Stimulated activated CD8-positive, alpha-beta memory T cell treated with anti-CD3 and anti-CD28 coated beads, Interleukin-7, amount 100 ng/mL, for 1 hour (primary cell): ENCODE measurements around the gene DNAJC30.

Experiments used
- DNase-seq, 2 donors: peaks; one replicate each; pipeline ENCODE4 v3.0.0-alpha.2; 2020; ENCODE audit warnings: low read depth in 2 of 2

DNAJC30 gene

DNA sequence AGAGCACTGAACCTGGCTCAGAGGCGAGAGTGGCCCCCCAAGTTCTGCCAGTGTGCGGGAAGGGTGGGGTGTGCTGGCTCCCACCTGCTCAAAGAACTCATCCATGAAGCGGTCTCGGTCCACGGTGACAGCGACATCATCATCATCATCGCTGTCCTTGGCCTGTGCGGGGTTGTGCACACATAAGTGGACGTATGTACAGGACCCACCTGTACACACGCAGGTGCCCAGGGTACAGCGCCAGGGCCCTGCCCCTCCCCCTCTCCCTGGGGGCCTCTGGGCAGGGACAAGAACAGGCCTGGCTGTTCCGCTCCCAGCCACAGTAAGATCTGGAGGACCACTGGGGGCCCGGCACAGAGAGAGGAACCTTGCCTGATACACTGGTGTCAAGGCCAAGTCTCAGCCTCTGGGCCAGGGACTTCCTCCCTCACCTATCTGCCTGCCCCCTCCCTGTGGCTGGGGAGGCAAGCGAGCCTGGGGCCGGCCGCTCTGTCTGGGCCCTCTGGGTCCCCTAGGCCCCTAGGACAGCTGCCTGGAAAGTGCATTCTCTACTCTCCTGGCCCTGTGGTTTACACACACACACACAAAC is 25.8 kb upstream of the DNAJC30 start:
- no peak for DNase-seq

DNA sequence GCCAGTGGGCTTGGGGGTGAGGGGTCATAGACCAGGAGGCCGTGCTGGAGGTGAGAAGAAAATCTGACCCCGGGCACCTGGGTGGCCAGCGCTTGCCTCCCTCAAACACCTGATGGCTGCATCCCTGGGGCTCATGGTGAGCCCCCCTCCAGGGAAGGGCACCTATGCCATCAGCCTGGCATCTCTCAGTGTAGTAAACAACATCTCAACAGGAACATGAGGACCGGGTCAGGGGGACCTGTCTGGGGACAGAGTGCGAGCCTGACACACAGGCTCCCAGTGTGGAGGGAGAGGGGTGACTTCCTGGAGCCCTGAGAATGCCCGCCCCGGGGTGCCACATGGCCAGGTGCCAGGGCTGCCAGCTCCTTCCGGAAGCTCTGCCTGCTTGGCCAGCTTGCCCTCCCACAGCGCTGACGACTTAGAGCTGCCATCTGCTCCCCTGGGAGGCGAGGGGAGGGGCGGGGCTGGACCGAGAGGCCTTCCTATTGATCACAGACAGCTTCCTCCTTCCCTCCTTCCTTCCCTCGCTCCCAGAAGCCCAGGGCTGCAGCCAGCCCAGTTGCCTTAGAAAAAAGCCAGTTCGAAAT is 23.9 kb upstream of the DNAJC30 start:
- no peak for DNase-seq

DNA sequence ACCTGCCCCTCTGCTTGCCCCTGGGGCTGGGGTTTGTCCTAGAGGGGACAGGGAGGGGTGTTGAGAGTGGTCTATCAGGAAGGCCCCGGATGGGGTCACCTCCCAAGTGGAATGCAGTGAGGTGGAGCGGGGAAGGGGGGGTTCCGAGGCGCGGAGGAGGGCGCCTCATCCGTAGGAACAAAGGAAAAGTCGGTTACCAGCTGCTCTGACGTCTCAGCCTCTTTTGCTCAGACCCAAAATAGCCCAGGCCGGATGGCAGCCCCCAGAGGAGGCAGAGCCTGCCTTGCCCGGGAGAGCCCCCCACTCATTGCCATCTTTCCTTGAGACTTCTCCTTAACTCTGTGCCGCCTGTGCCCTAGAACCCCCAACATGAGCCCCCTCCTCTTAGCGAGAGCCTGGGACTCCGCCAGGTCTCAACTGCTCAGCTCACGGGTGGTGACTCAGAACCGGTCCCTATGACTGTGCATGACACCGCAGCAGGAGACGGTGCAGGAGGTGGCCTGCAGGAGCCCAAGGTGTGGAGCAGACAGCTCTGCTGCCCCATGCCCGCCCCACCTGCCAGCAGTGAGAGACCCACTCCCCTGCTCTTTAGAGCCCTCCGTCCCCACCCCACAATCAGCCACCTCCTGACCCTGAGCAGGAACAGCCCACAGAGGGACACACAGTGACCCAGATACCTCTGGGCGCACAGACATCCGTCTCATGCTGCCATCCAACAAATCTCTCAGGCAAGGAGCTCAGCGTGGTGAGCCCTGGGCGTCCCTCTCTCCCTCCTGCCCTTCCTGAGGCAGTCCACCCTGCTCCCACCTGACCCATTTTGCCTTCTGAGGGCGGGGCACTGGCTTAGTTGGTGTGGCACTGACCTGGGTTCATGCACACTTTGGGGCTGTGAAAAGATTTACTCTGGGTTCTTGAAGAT is 23.1 kb upstream of the DNAJC30 start:
- DNase-seq: no peak

DNA sequence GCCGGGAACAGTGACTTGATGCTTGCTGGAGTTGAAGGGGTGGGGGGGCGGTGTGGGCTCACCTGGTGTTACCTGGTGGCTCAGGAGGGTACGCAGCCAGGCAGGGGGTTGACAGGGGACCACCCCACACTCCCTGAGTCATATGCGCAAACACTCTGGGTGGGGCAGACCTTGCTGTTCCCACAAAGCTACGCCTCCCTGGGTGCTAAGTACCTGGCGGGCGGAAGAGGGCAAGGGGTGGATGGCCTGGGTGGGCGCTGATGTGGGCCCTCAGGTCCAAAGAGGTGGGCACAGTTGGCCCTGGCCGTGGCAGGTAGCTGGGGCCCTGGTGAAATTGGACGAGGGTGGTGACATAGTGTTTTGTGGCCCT is 22.3 kb upstream of the DNAJC30 start:
- DNase-seq: no peak

DNA sequence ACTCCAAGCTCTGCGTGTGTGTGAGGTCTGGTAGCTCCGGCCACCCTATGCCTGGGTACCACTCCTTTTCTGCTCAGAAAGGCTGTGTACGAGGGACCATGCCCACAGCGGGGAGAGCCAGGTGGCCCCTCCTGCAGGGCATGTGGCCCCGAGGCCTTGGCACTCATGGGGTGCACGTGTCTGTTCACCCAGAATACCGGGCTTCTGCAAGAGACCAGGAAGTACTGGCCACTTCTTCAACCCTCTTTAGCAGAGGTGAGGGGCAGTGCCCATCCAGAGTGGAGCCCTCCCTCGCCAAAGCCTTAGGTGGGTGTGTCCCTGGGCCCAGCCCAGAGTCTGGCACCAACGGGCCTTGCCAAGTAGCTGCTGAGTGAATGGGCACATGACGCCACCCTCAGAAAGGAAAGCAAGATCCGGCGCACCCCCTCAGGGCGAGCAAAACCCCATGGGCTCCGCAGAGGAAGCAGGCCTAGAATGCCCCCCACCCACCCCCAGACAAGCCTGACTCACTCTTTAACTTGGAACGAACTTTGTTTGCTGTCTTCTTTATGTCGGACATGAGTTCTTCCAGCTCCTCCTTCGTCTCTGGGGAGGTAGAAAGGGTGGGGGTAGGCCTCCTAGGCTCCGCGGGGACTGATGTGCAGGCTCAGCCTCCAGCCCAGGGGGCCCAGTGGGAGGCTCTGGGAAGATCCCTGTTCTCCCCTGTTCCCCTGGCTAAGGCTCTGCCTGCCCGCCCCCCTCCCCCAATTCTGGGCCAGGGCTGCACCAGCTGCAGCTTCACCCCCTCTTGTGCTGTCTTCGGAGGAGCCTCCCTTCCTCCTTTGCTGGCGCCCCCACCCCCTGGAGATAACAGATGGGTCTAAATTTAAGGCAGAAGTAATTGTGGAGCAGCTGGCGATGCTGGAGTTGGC is 21.6 kb upstream of the DNAJC30 start:
- DNase-seq: no peak

DNA sequence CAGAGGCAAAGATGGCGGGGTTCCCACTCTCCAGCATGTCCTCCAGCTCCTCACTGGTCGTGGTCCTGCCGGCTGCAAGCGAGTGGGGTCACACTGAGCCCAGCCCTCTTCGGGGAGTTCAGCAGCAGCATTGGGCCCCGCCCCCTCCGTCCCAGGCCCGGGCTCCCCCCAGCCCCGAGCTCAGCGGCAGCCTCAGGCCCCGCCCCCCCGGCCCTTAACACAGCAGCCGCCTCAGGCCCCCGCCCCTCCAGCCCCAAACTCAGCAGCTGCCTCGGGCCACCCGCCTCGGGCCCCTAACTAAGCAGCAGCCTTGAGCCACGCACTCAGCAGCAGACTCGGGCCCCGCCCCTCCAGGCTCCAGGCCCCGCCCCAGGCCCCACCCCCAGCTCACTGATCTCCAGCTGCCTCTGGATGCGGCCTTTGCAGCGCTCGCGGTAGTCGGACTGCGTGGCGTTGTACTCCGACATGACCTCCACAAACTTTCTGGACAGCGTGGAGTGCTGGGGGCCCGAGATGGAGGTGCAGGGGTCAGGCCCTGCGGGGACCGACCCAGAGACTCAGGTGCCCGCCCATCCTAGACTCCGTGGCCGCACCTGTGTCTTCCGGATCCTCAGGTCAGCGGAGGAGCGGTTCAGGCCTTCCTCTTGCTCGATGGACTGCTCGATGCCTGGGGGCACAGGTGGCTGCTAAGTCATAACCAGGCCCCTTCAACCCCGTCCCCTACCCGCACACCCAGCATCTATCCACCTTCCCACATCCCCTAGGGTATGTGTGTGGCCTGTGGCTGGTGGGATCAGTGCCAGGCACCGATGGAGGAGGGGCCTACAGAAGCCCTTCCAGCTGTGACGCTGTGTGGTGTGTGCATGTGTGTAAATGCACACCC is 20.7 kb upstream of the DNAJC30 start:
- DNase-seq: no peak

DNA sequence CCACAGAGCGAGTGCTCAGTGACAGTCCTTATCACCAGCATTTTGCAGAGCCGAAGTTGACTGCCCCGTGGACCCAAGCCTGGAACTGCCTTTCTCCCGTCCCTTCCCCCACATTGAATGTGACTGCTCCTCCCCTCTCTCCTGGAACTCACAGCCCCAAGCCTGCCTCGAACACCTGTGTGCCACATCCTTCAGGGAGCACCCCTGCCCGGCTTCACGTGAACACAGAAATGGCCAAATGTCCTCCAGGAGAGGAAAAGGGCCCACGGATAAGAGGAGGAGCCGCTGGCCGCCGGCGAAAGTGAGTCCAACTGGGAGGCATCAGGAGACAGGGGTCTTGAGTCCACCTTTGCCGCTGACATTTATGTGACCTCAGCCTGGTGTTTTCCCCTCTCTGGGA is 20.0 kb upstream of the DNAJC30 start:
- DNase-seq: no peak

DNA sequence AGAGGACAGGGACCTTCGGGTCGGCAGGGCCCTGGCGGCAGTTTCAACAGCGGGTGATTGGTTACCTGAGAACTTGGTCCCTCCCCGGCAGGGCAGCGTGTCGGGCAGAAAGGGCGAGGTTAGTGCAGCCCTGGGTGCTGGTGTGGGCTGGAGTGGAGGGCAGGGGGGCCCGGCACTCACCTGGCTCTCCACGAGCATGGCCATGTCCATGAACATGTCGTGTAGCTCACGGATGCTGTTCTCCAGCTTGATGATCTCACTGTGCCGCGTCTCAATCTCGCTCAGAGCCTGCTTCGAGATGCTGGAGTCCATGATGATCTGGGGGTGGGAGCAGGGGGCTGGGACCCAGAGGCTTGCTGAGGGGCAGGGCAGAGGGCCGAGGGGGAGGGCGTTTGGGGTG is 19.4 kb upstream of the DNAJC30 start:
- DNase-seq: no peak

DNA sequence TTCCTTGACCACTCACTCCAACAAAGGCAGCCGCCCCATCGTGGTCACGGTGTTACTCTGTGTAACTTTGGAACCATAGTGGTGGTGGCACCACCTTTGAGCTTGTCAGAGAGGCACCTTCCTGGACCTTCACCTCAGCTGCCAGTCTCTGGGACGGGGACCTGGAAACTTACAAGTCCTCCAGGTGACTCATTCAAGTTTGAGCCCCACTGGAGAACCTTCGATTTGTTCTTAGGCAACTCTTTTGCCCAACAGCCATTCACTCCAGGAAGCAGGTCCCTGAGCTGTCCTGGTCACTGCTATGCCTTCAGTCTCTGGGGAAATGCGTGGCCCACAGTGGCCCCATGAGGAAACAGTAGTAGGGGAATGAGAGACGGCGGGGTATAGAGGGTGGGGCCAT is 19.0 kb upstream of the DNAJC30 start:
- DNase-seq: no peak

DNA sequence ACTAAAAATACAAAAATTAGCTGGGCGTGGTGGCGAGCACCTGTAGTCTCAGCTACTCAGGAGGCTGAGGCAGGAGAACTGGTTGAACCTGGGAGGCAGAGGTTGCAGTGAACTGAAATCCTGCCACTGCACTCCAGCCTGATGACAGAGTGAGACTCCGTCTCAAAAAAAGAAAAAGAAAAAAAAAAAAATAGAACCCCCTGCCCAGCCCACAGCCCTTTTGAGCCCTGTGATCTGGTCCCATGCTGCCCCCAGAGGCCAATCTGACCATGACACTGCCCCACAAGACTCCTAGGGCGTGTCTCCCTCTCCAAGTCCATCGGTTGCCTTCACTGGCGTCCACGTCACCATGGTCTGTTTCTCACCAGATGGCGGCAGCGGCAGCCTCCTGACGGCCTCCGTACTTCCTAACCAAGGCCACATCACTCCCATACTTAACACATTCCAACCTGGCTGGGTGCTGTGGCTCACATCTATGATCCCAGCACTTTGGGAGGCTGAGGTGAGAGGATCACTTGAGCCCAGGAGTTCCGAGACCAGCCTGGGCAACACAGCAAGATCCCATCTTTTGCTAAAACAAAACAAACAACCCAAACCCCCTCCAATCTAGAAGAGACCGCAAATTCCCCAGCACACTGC is 18.2 kb upstream of the DNAJC30 start:
- DNase-seq: no peak

DNA sequence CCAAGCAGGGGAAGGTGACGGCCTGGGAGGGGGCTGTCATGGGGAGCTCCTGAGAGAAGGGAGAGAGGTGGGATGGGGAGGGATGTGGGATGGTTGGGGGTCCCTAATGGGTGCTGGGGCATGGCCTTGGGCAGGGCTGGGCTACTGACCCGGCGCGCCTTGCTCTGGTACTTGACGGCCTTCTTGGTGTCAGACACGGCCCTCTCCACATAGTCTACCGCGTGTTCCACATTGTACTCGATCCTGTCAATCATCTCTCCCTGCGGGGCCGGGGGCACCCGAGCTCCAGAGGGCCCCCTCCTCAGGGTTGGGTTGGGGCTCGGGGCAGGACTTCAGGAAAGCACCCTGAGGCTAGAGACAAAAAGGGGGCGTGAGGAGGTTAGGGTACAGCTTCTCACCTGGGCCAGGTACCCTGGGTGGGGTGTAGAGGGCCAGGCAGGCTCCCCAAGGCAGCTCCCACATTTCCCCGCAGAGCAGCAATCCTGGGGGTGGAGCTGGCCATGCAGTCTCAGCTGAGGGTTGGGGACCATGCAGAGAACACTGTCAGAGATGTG is 17.4 kb upstream of the DNAJC30 start:
- DNase-seq: no peak

DNA sequence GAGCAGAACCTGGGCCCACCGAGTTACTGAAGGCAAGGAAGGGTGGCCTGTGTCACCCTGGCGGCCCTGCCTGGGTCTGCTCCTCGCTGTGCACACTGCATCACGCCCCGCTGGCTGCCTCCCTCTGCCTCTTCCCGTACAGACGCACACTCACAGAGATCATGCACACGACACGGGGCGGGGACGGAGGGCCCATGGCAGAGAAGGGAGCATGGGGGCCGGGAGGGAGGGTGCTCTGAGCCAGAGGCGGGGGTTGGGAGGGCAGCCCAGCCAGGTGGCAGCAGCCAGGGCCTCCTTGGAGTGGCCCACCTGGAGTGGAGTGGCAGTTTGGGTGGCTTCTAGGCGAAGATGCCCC is 16.8 kb upstream of the DNAJC30 start:
- DNase-seq: no peak

DNA sequence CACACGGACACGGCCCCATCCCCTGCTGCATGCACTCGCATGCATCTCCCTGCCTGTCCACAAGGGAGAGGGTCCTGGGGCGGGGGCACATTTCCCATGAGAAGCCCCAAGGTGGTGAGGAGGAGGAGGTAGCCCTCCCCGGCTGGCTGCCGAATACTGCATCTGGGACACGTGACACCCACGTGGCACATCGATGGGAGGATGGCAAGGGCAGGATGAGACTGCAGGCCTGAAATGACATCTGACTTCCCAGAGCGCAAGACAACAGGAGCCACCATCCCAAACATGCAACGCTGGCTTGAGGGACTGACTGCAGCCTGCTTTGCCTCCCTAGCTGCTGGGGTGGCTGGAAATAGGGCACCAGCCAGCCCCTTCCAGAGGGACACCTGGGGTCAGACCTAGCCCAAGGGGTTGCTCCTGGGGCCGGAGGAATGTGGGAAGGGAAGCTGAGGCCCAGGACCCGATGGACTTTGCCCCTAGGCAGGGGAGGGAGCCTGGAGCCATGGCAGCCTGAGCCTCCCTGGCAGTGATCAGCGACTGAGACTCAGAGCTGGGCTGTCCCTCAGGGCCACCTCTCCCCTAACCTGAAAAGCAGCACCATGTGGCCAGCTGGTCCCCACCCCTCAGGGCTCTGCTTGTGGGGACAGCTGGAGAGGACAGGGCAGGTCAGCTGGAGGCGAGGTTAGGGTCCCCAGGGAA is 16.3 kb upstream of the DNAJC30 start:
- no peak for DNase-seq

DNA sequence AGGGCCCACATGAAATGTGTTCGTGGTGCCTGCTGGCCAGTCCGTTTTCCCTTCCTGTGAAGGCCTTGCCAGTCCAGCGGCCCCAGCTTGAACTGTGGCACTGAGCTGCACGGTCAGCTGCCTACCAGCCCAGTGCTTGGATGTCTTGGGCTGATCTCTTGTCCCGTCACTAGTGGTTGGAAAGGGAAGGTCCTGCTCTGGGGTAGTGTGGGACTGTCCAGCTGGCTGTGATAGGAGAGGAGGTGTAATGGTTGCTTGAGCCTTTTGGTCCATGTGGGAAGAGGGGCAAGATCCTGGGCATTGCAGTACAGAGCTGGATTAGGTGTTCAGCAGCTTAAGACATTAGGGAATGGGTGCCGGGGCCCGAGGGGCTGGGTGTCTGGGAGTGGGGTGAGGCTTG is 15.2 kb upstream of the DNAJC30 start:
- DNase-seq: no peak

DNA sequence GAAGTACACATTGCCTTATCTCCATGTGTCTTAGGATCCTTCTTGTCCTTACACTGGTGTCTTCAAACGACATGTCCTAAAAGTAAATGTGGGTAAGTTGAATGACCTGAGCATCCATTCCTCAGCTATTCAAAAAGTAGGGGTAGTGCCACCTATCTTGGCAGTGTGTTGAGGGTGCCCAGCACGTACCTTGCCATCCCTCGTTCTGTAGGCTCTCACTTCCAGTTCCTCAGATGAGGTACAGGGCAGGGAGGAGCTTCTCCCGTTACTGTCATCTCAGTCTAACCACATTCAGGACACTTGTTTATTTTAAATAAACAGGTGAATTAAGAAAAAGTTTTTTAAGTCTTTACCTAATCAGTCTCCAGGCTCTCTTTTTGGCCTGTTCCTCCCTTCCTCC is 13.1 kb upstream of the DNAJC30 start:
- DNase-seq: no peak

DNA sequence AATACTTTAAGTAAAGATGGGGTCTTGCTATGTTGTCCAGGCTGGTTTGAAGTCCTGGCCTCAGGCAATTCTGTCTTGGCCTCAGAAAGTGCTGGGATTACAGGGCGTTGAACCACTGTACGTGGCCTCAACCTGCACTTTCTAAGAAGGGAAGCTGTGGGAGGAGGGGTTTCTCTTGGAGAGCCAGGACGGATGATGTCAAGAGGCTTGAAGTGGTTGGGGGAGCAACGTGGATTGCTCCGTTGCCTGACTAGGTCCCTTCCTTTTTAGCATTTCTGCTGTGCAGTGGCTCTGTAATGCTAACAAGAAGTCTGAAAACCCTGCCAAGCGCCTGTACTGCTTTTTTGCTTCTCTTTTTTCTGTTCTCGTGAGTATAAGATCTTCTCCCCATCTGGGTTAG is 7.4 kb upstream of the DNAJC30 start:
- no peak for DNase-seq

DNA sequence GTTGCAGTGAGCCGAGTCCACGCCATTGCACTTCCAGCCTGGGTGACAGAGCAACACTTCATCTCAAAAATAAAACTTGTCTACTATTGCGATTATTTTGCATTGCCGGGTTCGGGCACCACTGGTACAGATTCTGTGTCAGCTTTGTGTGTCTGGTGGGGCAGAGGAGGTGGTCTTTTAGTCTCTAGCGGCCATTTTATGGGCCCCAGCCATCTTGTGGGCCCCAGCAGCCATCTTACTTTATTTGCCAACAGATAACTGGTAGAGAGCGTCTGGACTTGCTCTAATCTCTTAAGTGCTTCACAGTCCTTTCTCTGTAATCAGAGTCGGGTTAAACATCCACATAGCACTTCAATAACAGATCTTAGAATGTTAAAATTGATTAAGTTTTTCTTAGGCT is 5.0 kb upstream of the DNAJC30 start:
- DNase-seq: no peak

DNA sequence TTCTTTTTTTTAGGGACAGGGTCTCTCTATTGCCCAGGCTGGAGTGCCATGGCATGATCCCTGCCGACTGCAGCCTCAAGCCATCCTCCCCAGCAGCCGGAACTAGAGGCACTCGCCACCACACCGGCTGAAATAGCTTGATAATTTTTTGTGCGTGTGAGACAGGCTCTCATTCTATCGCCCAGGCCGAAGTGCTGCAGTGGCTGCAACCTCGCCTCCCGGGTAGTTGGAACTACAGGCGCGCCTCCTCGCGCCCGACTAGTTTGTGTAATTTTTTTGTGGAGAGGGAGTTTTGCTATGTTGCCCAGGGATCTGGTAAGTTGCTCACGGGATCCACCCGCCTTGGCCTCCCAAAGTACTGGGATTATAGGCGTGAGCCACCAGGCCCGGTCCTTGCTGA is 2.1 kb upstream of the DNAJC30 start:
- DNase-seq: no peak

DNA sequence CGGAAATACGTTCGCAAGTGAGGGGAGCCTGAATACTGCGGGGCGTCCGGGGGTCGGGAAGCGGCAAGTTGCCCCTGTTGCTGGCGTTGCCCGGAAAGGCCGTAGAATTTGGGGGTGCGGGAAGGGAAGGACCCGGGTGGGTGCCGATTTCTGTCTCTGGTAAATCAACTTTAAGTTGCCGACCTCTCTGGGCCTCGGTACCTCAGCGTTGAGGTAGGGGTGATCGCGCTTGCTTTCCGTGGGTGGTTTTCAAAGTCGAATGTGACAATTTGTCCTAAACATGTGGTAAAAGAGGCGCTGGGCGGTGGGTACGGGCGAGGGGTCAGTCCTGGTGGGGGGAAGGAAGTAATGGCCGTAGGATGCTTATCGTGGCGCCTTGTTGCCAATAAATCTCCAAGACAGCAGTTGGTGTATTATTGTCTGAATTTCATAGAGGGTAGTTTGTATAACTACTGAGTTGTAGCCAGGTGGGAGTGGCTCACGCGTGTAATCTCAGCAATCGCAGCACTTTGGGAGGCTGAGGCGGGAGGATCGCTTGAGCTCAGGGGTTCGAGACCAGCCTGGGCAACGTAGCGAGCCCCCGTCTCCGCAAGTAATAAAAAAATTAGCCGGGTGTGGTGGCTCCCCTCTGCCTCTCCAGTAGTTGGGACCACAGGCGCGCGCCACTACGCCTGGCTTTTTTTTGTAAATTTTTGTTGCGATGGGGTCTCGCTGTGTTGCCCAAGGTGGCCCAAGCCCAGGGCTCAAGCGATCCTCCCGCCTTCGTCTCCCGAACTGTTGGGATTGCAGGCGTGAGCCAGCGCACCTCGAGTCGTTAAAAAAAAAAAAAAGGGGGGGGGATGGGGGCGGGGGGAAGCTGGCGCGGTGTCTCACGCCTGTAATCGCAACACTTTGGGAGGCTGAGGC is 788 bp upstream of the DNAJC30 start:
- DNase-seq: no peak
